ENCODE measurements around the gene MYO7B.

DNA sequence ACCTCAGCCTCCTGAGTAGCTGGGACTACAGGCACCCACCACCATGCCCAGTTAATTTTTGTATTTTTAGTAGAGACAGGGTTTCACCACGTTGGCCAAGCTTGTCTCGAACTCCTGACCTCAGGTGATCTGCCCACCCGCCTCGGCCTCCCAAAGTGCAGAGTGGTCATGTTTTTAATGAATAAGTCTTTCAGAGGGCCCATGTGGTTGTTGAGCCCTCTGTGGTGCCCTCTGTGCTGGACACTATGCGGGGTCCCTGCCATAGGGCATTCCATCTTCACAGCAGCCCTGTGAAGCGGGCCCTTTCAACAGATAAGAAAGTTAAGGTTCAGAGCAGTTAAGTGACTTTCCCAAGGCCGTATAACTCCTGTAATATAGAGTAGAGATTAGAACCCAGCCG, 25.9 kb downstream of the MYO7B start:
- TF ChIP-seq CTCF (IDR thresholded peaks at IDR 0.05) (no peak), EP300 (IDR thresholded peaks at IDR 0.05) (no peak), POLR2A (IDR thresholded peaks at IDR 0.05) (no peak)
